ENCODE results near the gene MEF2C.

- TF ChIP-seq CTCF (IDR thresholded peaks at IDR 0.05), result no peak
- TF ChIP-seq, protein P1, sequence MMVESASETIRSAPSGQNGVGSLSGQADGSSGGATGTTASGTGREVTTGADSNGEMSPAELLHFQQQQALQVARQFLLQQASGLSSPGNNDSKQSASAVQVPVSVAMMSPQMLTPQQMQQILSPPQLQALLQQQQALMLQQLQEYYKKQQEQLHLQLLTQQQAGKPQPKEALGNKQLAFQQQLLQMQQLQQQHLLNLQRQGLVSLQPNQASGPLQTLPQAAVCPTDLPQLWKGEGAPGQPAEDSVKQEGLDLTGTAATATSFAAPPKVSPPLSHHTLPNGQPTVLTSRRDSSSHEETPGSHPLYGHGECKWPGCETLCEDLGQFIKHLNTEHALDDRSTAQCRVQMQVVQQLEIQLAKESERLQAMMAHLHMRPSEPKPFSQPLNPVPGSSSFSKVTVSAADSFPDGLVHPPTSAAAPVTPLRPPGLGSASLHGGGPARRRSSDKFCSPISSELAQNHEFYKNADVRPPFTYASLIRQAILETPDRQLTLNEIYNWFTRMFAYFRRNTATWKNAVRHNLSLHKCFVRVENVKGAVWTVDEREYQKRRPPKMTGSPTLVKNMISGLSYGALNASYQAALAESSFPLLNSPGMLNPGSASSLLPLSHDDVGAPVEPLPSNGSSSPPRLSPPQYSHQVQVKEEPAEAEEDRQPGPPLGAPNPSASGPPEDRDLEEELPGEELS (CRISPR knock-in tag; IDR thresholded peaks at IDR 0.05), result no peak
- TF ChIP-seq, protein P2, sequence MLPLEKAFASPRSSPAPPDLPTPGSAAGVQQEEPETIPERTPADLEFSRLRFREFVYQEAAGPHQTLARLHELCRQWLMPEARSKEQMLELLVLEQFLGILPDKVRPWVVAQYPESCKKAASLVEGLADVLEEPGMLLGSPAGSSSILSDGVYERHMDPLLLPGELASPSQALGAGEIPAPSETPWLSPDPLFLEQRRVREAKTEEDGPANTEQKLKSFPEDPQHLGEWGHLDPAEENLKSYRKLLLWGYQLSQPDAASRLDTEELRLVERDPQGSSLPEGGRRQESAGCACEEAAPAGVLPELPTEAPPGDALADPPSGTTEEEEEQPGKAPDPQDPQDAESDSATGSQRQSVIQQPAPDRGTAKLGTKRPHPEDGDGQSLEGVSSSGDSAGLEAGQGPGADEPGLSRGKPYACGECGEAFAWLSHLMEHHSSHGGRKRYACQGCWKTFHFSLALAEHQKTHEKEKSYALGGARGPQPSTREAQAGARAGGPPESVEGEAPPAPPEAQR (CRISPR knock-in tag; IDR thresholded peaks at IDR 0.05), result no peak
These were observed 174.1 kb downstream of the MEF2C start for GRCh38 chr5:88708682-88709398.
